Liver (tissue), 9 donors: ENCODE results near the gene PTPRN2. TPM values are rescaled to one million over a fixed set of nuclear protein-coding genes. Genes with fewer than 3 reads are reported as not detected.

Experiments used
- DNase-seq: peaks from one replicate; pipeline ENCODE4 v3.0.0-alpha.2; 2017; ENCODE audit warnings: low spot score
- H3K27ac ChIP-seq, 2 donors: one replicate each; pipeline ENCODE4 v1.7.0; 2013; ENCODE audit warnings: inconsistent platforms in 2 of 2, low read length in 2 of 2, control low read depth in 1 of 2, low read depth in 1 of 2, mild to moderate bottlenecking in 1 of 2
- H3K27me3 ChIP-seq, 4 donors: one replicate each; pipeline versions ENCODE4 v1.6.1 to v1.7.0; 2013; ENCODE audit warnings: low read length in 3 of 4, inconsistent platforms in 1 of 4, mild to moderate bottlenecking in 1 of 4, moderate library complexity in 1 of 4; ENCODE audit not compliant: control insufficient read depth in 4 of 4, insufficient read depth in 4 of 4
- H3K36me3 ChIP-seq, 4 donors: one replicate each; pipeline versions ENCODE4 v1.6.1 to v1.7.0; 2013; ENCODE audit warnings: low read length in 3 of 4, mild to moderate bottlenecking in 3 of 4, low read depth in 1 of 4, moderate library complexity in 1 of 4; ENCODE audit not compliant: control insufficient read depth in 4 of 4, insufficient read depth in 3 of 4
- H3K4me1 ChIP-seq, 4 donors: one replicate each; pipeline versions ENCODE4 v1.6.1 to v1.7.0; 2013; ENCODE audit warnings: low read length in 3 of 4, mild to moderate bottlenecking in 3 of 4, moderate library complexity in 1 of 4; ENCODE audit not compliant: control insufficient read depth in 4 of 4, insufficient read depth in 4 of 4
- H3K4me3 ChIP-seq, 3 donors: one replicate each; pipeline versions ENCODE4 v1.6.1 to v1.7.0; 2013; ENCODE audit warnings: low read length in 3 of 3, control low read depth in 1 of 3, low read depth in 1 of 3, mild to moderate bottlenecking in 1 of 3
- H3K9ac ChIP-seq, 2 donors: one replicate each; pipeline ENCODE4 v1.7.0; 2013; ENCODE audit warnings: low read length in 2 of 2, mild to moderate bottlenecking in 2 of 2, moderate library complexity in 2 of 2, control low read depth in 1 of 2, low read depth in 1 of 2
- H3K9me3 ChIP-seq, 4 donors: one replicate each; pipeline versions ENCODE4 v1.6.1 to v1.7.0; 2013; ENCODE audit warnings: low read length in 3 of 4; ENCODE audit not compliant: control insufficient read depth in 4 of 4
- ATF3 ChIP-seq: IDR thresholded peaks from 2 replicates; pipeline ENCODE4 v1.6.1; 2016; ENCODE audit warnings: antibody characterized with exemption
- CTCF ChIP-seq: fragments of 150-350 bp; IDR thresholded peaks from 2 replicates; pipeline ENCODE4 v1.5.1; 2017; ENCODE audit warnings: improper control_type of control experiment, low read depth, low read length; ENCODE audit not compliant: missing input control
- EGR1 ChIP-seq, 2 donors: IDR thresholded peaks; 2 replicates each; pipeline ENCODE4 v1.6.1; 2016 to 2018; ENCODE audit warnings: antibody characterized with exemption in 2 of 2, low read depth in 2 of 2
- FOXA1 ChIP-seq: IDR thresholded peaks from 2 replicates; pipeline ENCODE4 v1.6.1; 2016; ENCODE audit warnings: antibody characterized with exemption
- FOXA2 ChIP-seq: IDR thresholded peaks from 2 replicates; pipeline ENCODE4 v1.6.1; 2016; ENCODE audit warnings: antibody characterized with exemption
- HNF4G ChIP-seq: IDR thresholded peaks from 2 replicates; pipeline ENCODE4 v1.6.1; 2016; ENCODE audit warnings: antibody characterized with exemption
- JUND ChIP-seq, 2 donors: IDR thresholded peaks; 2 replicates each; pipeline ENCODE4 v1.6.1; 2016; ENCODE audit warnings: antibody characterized with exemption in 2 of 2
- MAX ChIP-seq: IDR thresholded peaks from 2 replicates; pipeline ENCODE4 v1.6.1; 2016; ENCODE audit warnings: antibody characterized with exemption
- NR2F2 ChIP-seq: IDR thresholded peaks from 2 replicates; pipeline ENCODE4 v1.6.1; 2016; ENCODE audit warnings: antibody characterized with exemption
- RAD21 ChIP-seq, 2 donors: IDR thresholded peaks; 2 replicates each; pipeline ENCODE4 v1.6.1; 2016; ENCODE audit warnings: antibody characterized with exemption in 2 of 2, mild to moderate bottlenecking in 2 of 2
- REST ChIP-seq: IDR thresholded peaks from 2 replicates; pipeline ENCODE4 v1.6.1; 2016; ENCODE audit warnings: antibody characterized with exemption, mild to moderate bottlenecking
- RXRA ChIP-seq, 2 donors: IDR thresholded peaks; 2 replicates each; pipeline ENCODE4 v1.6.1; 2017 to 2018; ENCODE audit warnings: antibody characterized with exemption in 2 of 2, mild to moderate bottlenecking in 1 of 2
- SP1 ChIP-seq: IDR thresholded peaks from 2 replicates; pipeline ENCODE4 v1.6.1; 2018; ENCODE audit warnings: antibody characterized with exemption, mild to moderate bottlenecking
- TAF1 ChIP-seq: conservative IDR thresholded peaks from 2 replicates; pipeline ENCODE4 v1.6.1; 2016; ENCODE audit warnings: antibody characterized with exemption, mild to moderate bottlenecking
- YY1 ChIP-seq: IDR thresholded peaks from 2 replicates; pipeline ENCODE4 v1.6.1; 2016; ENCODE audit warnings: antibody characterized with exemption, mild to moderate bottlenecking
- WGBS: extraction: QIAGEN DNeasy Blood & Tissue Kit; methylation state at CpG from one replicate; pipeline ENCODE4 v1.1.7; 2013; 5-methylcytosine and 5-hydroxymethylcytosine counted together
- polyA plus RNA-seq, 2 donors: library from polyadenylated mRNA; stranded (reverse) in 1 of 2; unstranded in 1 of 2; fragments of 200-250 nt in 1 of 2; fragments of >200 nt in 1 of 2; fragmentation: Nextera tagmentation in 1 of 2; extraction: Ambion mirVana in 1 of 2; gene quantifications; one replicate each; pipeline versions ENCODE4 v1.2.1 to v1.2.3, GENCODE V29; 2013 to 2015
- total RNA-seq, 2 donors: library from RNA; depleted of rRNA; stranded (reverse); fragments of >200 nt; gene quantifications; one replicate each; pipeline ENCODE4 v1.2.3, GENCODE V29; 2014
- donor health status: healthy.
- donor health status: healthy.
- donor health status: healthy.
- donor health status: healthy.
- donor health status: healthy.

Gene PTPRN2
- total and polyA plus RNA-seq, 4 donors = 0.75 to 1.9 (median 1.1) TPM

GRCh38 chr7:157722137-157723060, 865.2 kb downstream of the PTPRN2 start:
- H3K27me3 ChIP-seq = no peaks in the 10 kb centered on the region
- H3K9ac ChIP-seq = no peak overlapping the region
- no peak for TF ChIP-seq YY1
- no peak for TF ChIP-seq HNF4G
- TF ChIP-seq SP1 = no peak
- no peak for TF ChIP-seq TAF1
- TF ChIP-seq NR2F2 = no peak
- no peak for TF ChIP-seq EGR1 (IDR thresholded peaks at IDR 0.05; ENCODE audit: low read depth in 2 of 2)
- TF ChIP-seq FOXA2 = no peak
- TF ChIP-seq ATF3 = no peak
- TF ChIP-seq REST = no peak
- TF ChIP-seq FOXA1 = no peak
- no peak for TF ChIP-seq CTCF
- TF ChIP-seq MAX = no peak
- no peak for TF ChIP-seq JUND (IDR thresholded peaks at IDR 0.05)
- TF ChIP-seq RAD21 (IDR thresholded peaks at IDR 0.05) = no peak
- DNase-seq = no peak
- no peak overlapping the region for H3K27ac ChIP-seq
- H3K9me3 ChIP-seq = no peaks in the 10 kb centered on the region
- 85% methylated on average over 32 of the region's 32 CpGs for WGBS
- H3K36me3 ChIP-seq = no peaks in the 10 kb centered on the region
- no peak overlapping the region for H3K4me3 ChIP-seq
- H3K4me1 ChIP-seq = no peaks in the 10 kb centered on the region

GRCh38 chr7:157721468-157722136, 866.0 kb downstream of the PTPRN2 start:
- no peaks in the 10 kb centered on the region for H3K27me3 ChIP-seq
- H3K9me3 ChIP-seq = no peaks in the 10 kb centered on the region
- TF ChIP-seq RXRA (IDR thresholded peaks at IDR 0.05) = no peak
- no peak for TF ChIP-seq REST
- no peak for TF ChIP-seq CTCF
- no peak for TF ChIP-seq ATF3
- no peak for TF ChIP-seq SP1
- H3K4me1 ChIP-seq = no peaks in the 10 kb centered on the region
- H3K9ac ChIP-seq = no peak overlapping the region
- no peak overlapping the region for H3K27ac ChIP-seq
- 82% methylated on average over 26 of the region's 26 CpGs for WGBS
- no peaks in the 10 kb centered on the region for H3K36me3 ChIP-seq
- no peak overlapping the region for H3K4me3 ChIP-seq
- no peak for DNase-seq
